Left cardiac atrium (tissue), 4 donors: Measurements from ENCODE around the gene CDH8. TPM values are rescaled to one million over a fixed set of nuclear protein-coding genes. Genes with fewer than 3 reads are reported as not detected.
"Not testable (repeated sequence)": the region's sequence is repeated elsewhere in the genome, so short reads cannot be mapped to it uniquely, and the experiment has no call there.

Source experiments
- ATAC-seq, 2 donors: fragments of 200-7000 bp; cut with Tn5 transposase; one replicate each; pipeline ENCODE4 v1.9.1; 2020; ENCODE audit warnings: mild to moderate bottlenecking in 2 of 2, moderate library complexity in 2 of 2
- DNase-seq: peaks from one replicate; pipeline ENCODE4 v3.0.0-alpha.2; 2020
- intact Hi-C, 2 donors: fragments of 100-400 bp; cut with DNase I; formaldehyde crosslinking; loops; one replicate each; pipeline versions ENCODE4 v1.14.1 to v1.15.1; 2022 to 2023
- total RNA-seq, 2 donors: library from RNA; stranded (reverse); fragmentation: NEBNext Ultra II Directional; extraction: Animal tissue kit (Norgen Biotek cat#: 25700); gene quantifications; one replicate each; pipeline ENCODE4 v1.2.1, GENCODE V29; 2021
- donor health status: DM: no; HTN: yes; CAD: no.
- donor health status: DM: no; HTN: yes; CAD: no; lungs with severe emphysema.
- donor health status: DM: yes; HTN: yes; CAD: no.
- donor health status: Dilated cardiomyopathy.

The CDH8 gene
- total RNA-seq, 2 donors from 2014 or later, result 0.39 TPM; not detected in 1

GRCh38 chr16:61946019-61946418, 90.2 kb downstream of the CDH8 start:
- intact Hi-C loops, result no loop called here
- DNase-seq (no peak), ATAC-seq (no peak)

GRCh38 chr16:61945511-61945910, 90.7 kb downstream of the CDH8 start:
- no peak for ATAC-seq

GRCh38 chr16:61944004-61944403, 92.2 kb downstream of the CDH8 start:
- no peak for ATAC-seq
- intact Hi-C loops, result no loop called here
- no peak for DNase-seq

More at GRCh38 chr16:61945511-61945910, 90.7 kb downstream of the CDH8 start:
- intact Hi-C loops, result no loop called here
- DNase-seq, result no peak

- ATAC-seq (no peak), DNase-seq (no peak)
- intact Hi-C loops, result no loop called here
These were observed 95.6 kb downstream of the CDH8 start for GRCh38 chr16:61940611-61941010.

GRCh38 chr16:61937646-61938045, 98.6 kb downstream of the CDH8 start:
- no peak for ATAC-seq
- no peak for DNase-seq
- intact Hi-C loops, result no loop called here

GRCh38 chr16:61936522-61936921, 99.7 kb downstream of the CDH8 start:
- no peak for ATAC-seq
- intact Hi-C loops, result no loop called here

GRCh38 chr16:61934601-61935000, 101.6 kb downstream of the CDH8 start:
- intact Hi-C loops, result no loop called here
- DNase-seq, result no peak
- ATAC-seq, result no peak

More at GRCh38 chr16:61936522-61936921, 99.7 kb downstream of the CDH8 start:
- DNase-seq, result no peak

GRCh38 chr16:61929776-61930175, 106.5 kb downstream of the CDH8 start:
- no peak for DNase-seq
- intact Hi-C loops, result no loop called here
- ATAC-seq, result no peak

- ATAC-seq (no peak), DNase-seq (no peak)
- intact Hi-C loops, result no loop called here
These were observed 109.5 kb downstream of the CDH8 start for GRCh38 chr16:61926766-61927165.

GRCh38 chr16:61923629-61924028, 112.6 kb downstream of the CDH8 start:
- ATAC-seq, result no peak
- DNase-seq, result no peak
- intact Hi-C loops, result no loop called here

- intact Hi-C loops, result no loop called here
- DNase-seq, result no peak
These were observed 114.9 kb downstream of the CDH8 start for GRCh38 chr16:61921373-61921772.

GRCh38 chr16:61917865-61918826, 118.1 kb downstream of the CDH8 start:
- ATAC-seq, intact Hi-C loops, DNase-seq: not testable (repeated sequence)

More at GRCh38 chr16:61921373-61921772, 114.9 kb downstream of the CDH8 start:
- ATAC-seq, result no peak

GRCh38 chr16:61915569-61915968, 120.7 kb downstream of the CDH8 start:
- intact Hi-C loops, result no loop called here
- no peak for DNase-seq
- no peak for ATAC-seq

GRCh38 chr16:61909074-61909473, 127.2 kb downstream of the CDH8 start:
- peak in 1 of 2 donors; percentile 32 for ATAC-seq
- intact Hi-C loops, result no loop called here
- no peak for DNase-seq

GRCh38 chr16:61908426-61908825, 127.8 kb downstream of the CDH8 start:
- ATAC-seq, result no peak
- no peak for DNase-seq
- intact Hi-C loops, result no loop called here

- ATAC-seq (no peak), DNase-seq (no peak)
- intact Hi-C loops, result no loop called here
These were observed 134.5 kb downstream of the CDH8 start for GRCh38 chr16:61901689-61902088.

GRCh38 chr16:61900482-61900881, 135.8 kb downstream of the CDH8 start:
- ATAC-seq (peak in 1 of 2 donors; percentile 31), DNase-seq (no peak)
- intact Hi-C loops, result no loop called here

GRCh38 chr16:61897657-61898056, 138.6 kb downstream of the CDH8 start:
- DNase-seq, result no peak
- no peak for ATAC-seq
- intact Hi-C loops, result no loop called here

GRCh38 chr16:61892531-61892930, 143.7 kb downstream of the CDH8 start:
- ATAC-seq (no peak), DNase-seq (no peak)
- intact Hi-C loops, result no loop called here

- no peak for ATAC-seq
These were observed 144.8 kb downstream of the CDH8 start for GRCh38 chr16:61891460-61891859.

GRCh38 chr16:61890386-61890785, 145.9 kb downstream of the CDH8 start:
- ATAC-seq (no peak), DNase-seq (no peak)
- intact Hi-C loops, result no loop called here

More at GRCh38 chr16:61891460-61891859, 144.8 kb downstream of the CDH8 start:
- DNase-seq, result no peak
- intact Hi-C loops, result no loop called here
